ENCODE measurements around the gene SLC27A1.
A peak's percentile ranks its signal among the peaks of the same experiment; 100 is the strongest.

SLC27A1 gene

GRCh38 chr19:17554968-17555479 is 84.7 kb downstream of the SLC27A1 start:
- DNase-seq (ENCODE audit: insufficient read length, low spot score): no peak
- FAIRE-seq: no peak
- TF ChIP-seq POLR2A (IDR thresholded peaks at IDR 0.05; ENCODE audit: low read depth, low read length): no peak

DNA sequence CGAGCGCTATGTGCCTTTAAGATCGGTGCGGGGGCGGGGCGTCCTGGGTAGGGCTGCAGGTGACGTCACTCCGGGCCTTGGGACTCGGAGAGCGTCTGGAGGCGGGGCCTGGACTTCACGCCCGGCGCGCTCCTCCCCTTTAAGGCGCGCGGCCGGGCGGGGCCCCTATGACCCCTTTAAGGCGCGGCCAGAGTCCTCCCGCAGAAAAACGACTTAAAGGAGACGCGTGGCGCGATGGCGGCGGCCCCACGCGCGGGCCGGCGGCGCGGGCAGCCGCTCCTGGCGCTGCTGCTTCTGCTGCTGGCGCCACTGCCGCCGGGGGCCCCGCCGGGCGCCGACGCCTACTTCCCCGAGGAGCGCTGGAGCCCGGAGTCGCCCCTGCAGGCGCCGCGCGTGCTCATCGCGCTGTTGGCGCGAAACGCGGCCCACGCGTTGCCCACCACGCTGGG is 85.2 kb downstream of the SLC27A1 start, which contains the start of gene COLGALT1:
TSS of gene COLGALT1 (plus strand) at position 170 of the 449 bp plus-strand sequence. CDS start at position 235, 65 bp downstream.
- 0 out of 2 replicates have a peak, but pooled peaks have one; percentile 37 for TF ChIP-seq POLR2A (IDR thresholded peaks at IDR 0.05; ENCODE audit: low read depth, low read length)
- FAIRE-seq (peak; percentile 33), DNase-seq (ENCODE audit: insufficient read length, low spot score) (peak; percentile 97)

All from H54 (cell line).